Stimulated activated naive B cell treated with anti-CD40 and anti-IgM and Interleukin-4, amounts not matched to agents 10 μg/mL and 1 μg/mL and 100 μg/mL, for 72 hours (primary cell): ENCODE measurements around the gene NIT2.
A peak's percentile ranks its signal among the peaks of the same experiment; 100 is the strongest.
"Not testable (repeated sequence)": the region's sequence is repeated elsewhere in the genome, so short reads cannot be mapped to it uniquely, and the experiment has no call there.

Experiments used
- ATAC-seq, 2 donors: fragments of 150-1000 bp; cut with Tn5 transposase; replicated peaks; 2 replicates each; pipeline ENCODE4 v1.10.0; 2021; ENCODE audit warnings: moderate library complexity in 1 of 2
- DNase-seq: peaks from one replicate; pipeline ENCODE4 v3.0.0; 2021
- H3K27ac Mint-ChIP-seq: one replicate; pipeline ENCODE4 v1.8.0; 2022; ENCODE audit warnings: mild to moderate bottlenecking, mixed read lengths
- H3K27me3 Mint-ChIP-seq, 2 donors: one replicate each; pipeline ENCODE4 v1.8.0; 2022; ENCODE audit warnings: mixed read lengths in 2 of 2
- H3K36me3 Mint-ChIP-seq, 2 donors: one replicate each; pipeline ENCODE4 v1.8.0; 2022; ENCODE audit warnings: mixed read lengths in 2 of 2, mild to moderate bottlenecking in 1 of 2
- H3K4me1 Mint-ChIP-seq, 2 donors: one replicate each; pipeline ENCODE4 v1.8.0; 2022; ENCODE audit warnings: mixed read lengths in 2 of 2, mild to moderate bottlenecking in 1 of 2
- H3K4me3 Mint-ChIP-seq, 2 donors: one replicate each; pipeline ENCODE4 v1.8.0; 2022; ENCODE audit warnings: mild to moderate bottlenecking in 2 of 2, mixed read lengths in 2 of 2, moderate library complexity in 1 of 2
- H3K9me3 Mint-ChIP-seq, 2 donors: one replicate each; pipeline ENCODE4 v1.8.0; 2022; ENCODE audit warnings: mixed read lengths in 2 of 2, mild to moderate bottlenecking in 1 of 2

Gene NIT2

GRCh38 chr3:100327377-100327776, 7.2 kb upstream of the NIT2 start:
- not testable (repeated sequence) for H3K27ac Mint-ChIP-seq, H3K9me3 Mint-ChIP-seq, ATAC-seq, H3K4me3 Mint-ChIP-seq, H3K27me3 Mint-ChIP-seq, DNase-seq, H3K4me1 Mint-ChIP-seq
- H3K36me3 Mint-ChIP-seq: peaks cover 11 to 17% of the 10 kb centered on the region in 2 donors

GRCh38 chr3:100329800-100330489, 4.6 kb upstream of the NIT2 start:
- no peak overlapping the region for H3K27ac Mint-ChIP-seq
- H3K36me3 Mint-ChIP-seq: peaks cover 11 to 17% of the 10 kb centered on the region in 2 donors
- peaks cover 0 to under 1% of the 10 kb centered on the region in 2 donors for H3K4me1 Mint-ChIP-seq
- no peak overlapping the region for H3K4me3 Mint-ChIP-seq
- DNase-seq: no peak
- ATAC-seq: no peak
- no peaks in the 10 kb centered on the region for H3K9me3 Mint-ChIP-seq
- no peaks in the 10 kb centered on the region for H3K27me3 Mint-ChIP-seq

GRCh38 chr3:100330651-100331050, 3.9 kb upstream of the NIT2 start:
- Mint-ChIP-seq H3K4me1 (peaks cover 5 to 7% of the 10 kb centered on the region in 2 donors), H3K4me3 (no peak overlapping the region), H3K27me3 (no peaks in the 10 kb centered on the region), H3K27ac (no peak overlapping the region), H3K9me3 (no peaks in the 10 kb centered on the region), H3K36me3 (peaks cover 9 to 20% of the 10 kb centered on the region in 2 donors)
- ATAC-seq (no peak), DNase-seq (no peak)

- Mint-ChIP-seq H3K4me3 (no peak overlapping the region), H3K27ac (no peak overlapping the region), H3K27me3 (no peaks in the 10 kb centered on the region), H3K36me3 (peaks cover 7 to 20% of the 10 kb centered on the region in 2 donors), H3K9me3 (no peaks in the 10 kb centered on the region), H3K4me1 (peaks cover 9 to 14% of the 10 kb centered on the region in 2 donors)
- ATAC-seq (no peak), DNase-seq (no peak)
Observed at GRCh38 chr3:100331660-100332059, 2.9 kb upstream of the NIT2 start.

GRCh38 chr3:100333051-100333450, 1.5 kb upstream of the NIT2 start:
- ATAC-seq (no peak), DNase-seq (no peak)
- no peak overlapping the region for H3K4me3 Mint-ChIP-seq
- no peaks in the 10 kb centered on the region for H3K9me3 Mint-ChIP-seq
- H3K27ac Mint-ChIP-seq: no peak overlapping the region
- H3K4me1 Mint-ChIP-seq: peaks cover 9 to 14% of the 10 kb centered on the region in 2 donors
- peaks cover 0 to 11% of the 10 kb centered on the region in 2 donors for H3K36me3 Mint-ChIP-seq
- H3K27me3 Mint-ChIP-seq: no peaks in the 10 kb centered on the region

- DNase-seq (no peak), ATAC-seq (peak; percentile 8 to 19)
- H3K27ac Mint-ChIP-seq: peak overlapping the region; percentile 88
- H3K4me1 Mint-ChIP-seq: peaks cover 11 to 17% of the 10 kb centered on the region in 2 donors
- no peaks in the 10 kb centered on the region for H3K27me3 Mint-ChIP-seq
- peaks cover 4 to 19% of the 10 kb centered on the region in 2 donors for H3K36me3 Mint-ChIP-seq
- peak overlapping the region; percentile 84 to 94 for H3K4me3 Mint-ChIP-seq
- no peaks in the 10 kb centered on the region for H3K9me3 Mint-ChIP-seq
Observed at GRCh38 chr3:100333970-100334487, 528 bp upstream of the NIT2 start.

- Mint-ChIP-seq H3K27me3 (no peaks in the 10 kb centered on the region), H3K4me3 (peak overlapping the region; percentile 94 to 99), H3K27ac (peak overlapping the region; percentile 100), H3K36me3 (peaks cover 7 to 25% of the 10 kb centered on the region in 2 donors), H3K4me1 (peaks cover 12 to 20% of the 10 kb centered on the region in 2 donors), H3K9me3 (no peaks in the 10 kb centered on the region)
- DNase-seq (peak; percentile 65), ATAC-seq (peak; percentile 76 to 83)
Observed at GRCh38 chr3:100335434-100335833, 877 bp downstream of the NIT2 start.

GRCh38 chr3:100336229-100336628, 1.7 kb downstream of the NIT2 start:
- peak overlapping the region; percentile 10 for H3K27ac Mint-ChIP-seq
- DNase-seq: not testable (repeated sequence)

GRCh38 chr3:100338911-100339310, 4.4 kb downstream of the NIT2 start:
- DNase-seq (no peak), ATAC-seq (no peak)
- no peaks in the 10 kb centered on the region for H3K27me3 Mint-ChIP-seq
- no peak overlapping the region for H3K4me3 Mint-ChIP-seq
- H3K9me3 Mint-ChIP-seq: peaks cover 0 to 1% of the 10 kb centered on the region in 2 donors
- H3K36me3 Mint-ChIP-seq: peaks cover 28 to 53% of the 10 kb centered on the region in 2 donors
- H3K27ac Mint-ChIP-seq: no peak overlapping the region
- peaks cover 12 to 20% of the 10 kb centered on the region in 2 donors for H3K4me1 Mint-ChIP-seq

More at GRCh38 chr3:100336229-100336628, 1.7 kb downstream of the NIT2 start:
- Mint-ChIP-seq H3K36me3 (peaks cover 13 to 32% of the 10 kb centered on the region in 2 donors), H3K4me1 (peaks cover 12 to 20% of the 10 kb centered on the region in 2 donors), H3K4me3 (peak overlapping the region in 1 of 2 donors; percentile 99)
- not testable (repeated sequence) for H3K9me3 Mint-ChIP-seq, ATAC-seq, H3K27me3 Mint-ChIP-seq

GRCh38 chr3:100339786-100340185, 5.2 kb downstream of the NIT2 start:
- Mint-ChIP-seq H3K9me3 (peaks cover 0 to 1% of the 10 kb centered on the region in 2 donors), H3K4me3 (no peak overlapping the region), H3K4me1 (peaks cover 12 to 20% of the 10 kb centered on the region in 2 donors), H3K27me3 (no peaks in the 10 kb centered on the region), H3K27ac (no peak overlapping the region), H3K36me3 (peaks cover 31 to 62% of the 10 kb centered on the region in 2 donors)
- ATAC-seq: no peak
- DNase-seq: no peak

- peaks cover 0 to 1% of the 10 kb centered on the region in 2 donors for H3K9me3 Mint-ChIP-seq
Observed at GRCh38 chr3:100340527-100340926, 6.0 kb downstream of the NIT2 start.

GRCh38 chr3:100348727-100349126, 14.2 kb downstream of the NIT2 start:
- Mint-ChIP-seq H3K4me1 (no peaks in the 10 kb centered on the region), H3K27ac (no peak overlapping the region), H3K36me3 (peaks cover 55 to 78% of the 10 kb centered on the region in 2 donors), H3K27me3 (no peaks in the 10 kb centered on the region), H3K9me3 (peaks cover 0 to 4% of the 10 kb centered on the region in 2 donors), H3K4me3 (no peak overlapping the region)
- no peak for DNase-seq
- no peak for ATAC-seq

More at GRCh38 chr3:100340527-100340926, 6.0 kb downstream of the NIT2 start:
- Mint-ChIP-seq H3K36me3 (peaks cover 35 to 62% of the 10 kb centered on the region in 2 donors), H3K4me3 (no peak overlapping the region), H3K4me1 (peaks cover 8 to 14% of the 10 kb centered on the region in 2 donors), H3K27me3 (no peaks in the 10 kb centered on the region), H3K27ac (no peak overlapping the region)
- no peak for DNase-seq
- no peak for ATAC-seq

GRCh38 chr3:100351770-100352169, 17.2 kb downstream of the NIT2 start:
- H3K4me1 Mint-ChIP-seq, H3K27ac Mint-ChIP-seq, DNase-seq, ATAC-seq, H3K27me3 Mint-ChIP-seq, H3K4me3 Mint-ChIP-seq, H3K9me3 Mint-ChIP-seq: not testable (repeated sequence)
- peaks cover 48 to 65% of the 10 kb centered on the region in 2 donors for H3K36me3 Mint-ChIP-seq

GRCh38 chr3:100352296-100353231, 18.0 kb downstream of the NIT2 start:
- DNase-seq: no peak
- H3K4me1 Mint-ChIP-seq: peaks cover 0 to 2% of the 10 kb centered on the region in 2 donors
- peaks cover 43 to 64% of the 10 kb centered on the region in 2 donors for H3K36me3 Mint-ChIP-seq
- H3K4me3 Mint-ChIP-seq: no peak overlapping the region
- no peak for ATAC-seq
- no peaks in the 10 kb centered on the region for H3K27me3 Mint-ChIP-seq
- H3K27ac Mint-ChIP-seq: no peak overlapping the region
- peaks cover 0 to 4% of the 10 kb centered on the region in 2 donors for H3K9me3 Mint-ChIP-seq
